ENCODE data around the gene MCRIP1.

DNA sequence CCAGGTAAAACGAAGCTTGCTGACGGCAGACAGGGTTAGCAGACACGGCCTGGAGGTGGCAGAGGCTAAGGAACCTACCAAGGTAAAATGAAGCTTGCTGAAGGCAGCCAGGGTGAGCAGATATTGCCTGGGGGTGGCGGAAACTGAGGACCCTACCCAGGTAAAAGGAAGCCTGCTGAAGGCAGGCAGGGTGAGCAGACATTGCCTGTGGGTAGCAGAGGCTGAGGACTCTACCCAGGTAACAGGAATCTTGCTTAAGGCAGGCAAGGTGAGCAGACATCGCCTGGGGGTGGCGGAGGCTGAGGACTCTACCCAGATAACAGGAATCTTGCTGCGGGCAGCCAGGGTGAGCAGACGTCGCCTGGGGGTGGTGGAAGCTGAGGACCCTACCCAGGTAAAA, 31.8 kb downstream of the MCRIP1 start:
- TF ChIP-seq, protein P1, sequence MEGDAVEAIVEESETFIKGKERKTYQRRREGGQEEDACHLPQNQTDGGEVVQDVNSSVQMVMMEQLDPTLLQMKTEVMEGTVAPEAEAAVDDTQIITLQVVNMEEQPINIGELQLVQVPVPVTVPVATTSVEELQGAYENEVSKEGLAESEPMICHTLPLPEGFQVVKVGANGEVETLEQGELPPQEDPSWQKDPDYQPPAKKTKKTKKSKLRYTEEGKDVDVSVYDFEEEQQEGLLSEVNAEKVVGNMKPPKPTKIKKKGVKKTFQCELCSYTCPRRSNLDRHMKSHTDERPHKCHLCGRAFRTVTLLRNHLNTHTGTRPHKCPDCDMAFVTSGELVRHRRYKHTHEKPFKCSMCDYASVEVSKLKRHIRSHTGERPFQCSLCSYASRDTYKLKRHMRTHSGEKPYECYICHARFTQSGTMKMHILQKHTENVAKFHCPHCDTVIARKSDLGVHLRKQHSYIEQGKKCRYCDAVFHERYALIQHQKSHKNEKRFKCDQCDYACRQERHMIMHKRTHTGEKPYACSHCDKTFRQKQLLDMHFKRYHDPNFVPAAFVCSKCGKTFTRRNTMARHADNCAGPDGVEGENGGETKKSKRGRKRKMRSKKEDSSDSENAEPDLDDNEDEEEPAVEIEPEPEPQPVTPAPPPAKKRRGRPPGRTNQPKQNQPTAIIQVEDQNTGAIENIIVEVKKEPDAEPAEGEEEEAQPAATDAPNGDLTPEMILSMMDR (IDR thresholded peaks at IDR 0.05) = no peak
- no peak for TF ChIP-seq SIN3A (IDR thresholded peaks at IDR 0.05; ENCODE audit: borderline replicate concordance, insufficient read depth, low read depth, low read length)
- no peak for TF ChIP-seq POLR2AphosphoS5 (IDR thresholded peaks at IDR 0.05; ENCODE audit: low read depth, low read length)
